Loucy (cell line): ENCODE results near the gene ZNF423.

Experiments used
- CTCF ChIP-seq: fragments of 200-600 bp; sonication (generic); conservative IDR thresholded peaks from 2 replicates; pipeline ENCODE4 v1.5.1; 2014; ENCODE audit warnings: mild to moderate bottlenecking, antibody characterized with exemption, low read length
- EZH2phosphoT487 ChIP-seq: fragments of 200-600 bp; IDR thresholded peaks from 2 replicates; pipeline ENCODE4 v1.6.1; 2018; ENCODE audit warnings: antibody characterized with exemption, mild to moderate bottlenecking, moderate library complexity, borderline replicate concordance

- TF ChIP-seq CTCF (no peak), EZH2phosphoT487 (no peak)
These were observed 122.5 kb downstream of the ZNF423 start for GRCh38 chr16:49733313-49734009.
